Testis (tissue), 2 donors: ENCODE results near the gene ABCA13.

Experiments used
- CTCF ChIP-seq, 3 experiments: fragments of 450-650 bp in 2 of 3; fragments of 200-600 bp in 1 of 3; sonication (generic) in 1 of 3; IDR thresholded peaks; one replicate each; pipeline ENCODE4 v1.5.1; 2016 to 2019; ENCODE audit warnings: antibody characterized with exemption in 3 of 3, mild to moderate bottlenecking in 2 of 3, moderate library complexity in 1 of 3
- POLR2A ChIP-seq: fragments of 450-650 bp; IDR thresholded peaks from one replicate; pipeline ENCODE4 v1.6.1; 2017; ENCODE audit warnings: antibody characterized with exemption, mild to moderate bottlenecking, moderate library complexity

GRCh38 chr7:48237354-48237753, 66.1 kb downstream of the ABCA13 start:
- TF ChIP-seq CTCF (IDR thresholded peaks at IDR 0.05) (no peak), POLR2A (no peak)
